Measurements from ENCODE around the gene AMMECR1L. TPM values are rescaled to one million over a fixed set of nuclear protein-coding genes. Genes with fewer than 3 reads are reported as not detected.
A peak's percentile ranks its signal among the peaks of the same experiment; 100 is the strongest.

The AMMECR1L gene
- total and polyA plus RNA-seq, 10 of the 15 experiments (the other 5 are each of a cell fraction or from before 2014, with no cell fraction given), result 2.7 to 12.1 (median 8.0) TPM

GRCh38 chr2:127872354-127872753 lies 13.4 kb downstream of the AMMECR1L start:
- Histone ChIP-seq H3K79me2 (ENCODE audit: control insufficient read depth, insufficient read depth, low read length) (peaks cover 8% of the 10 kb centered on the region), H2AFZ (ENCODE audit: control insufficient read depth, low read depth, low read length) (no peak overlapping the region), H3K4me3 (no peak overlapping the region), H3K27ac (ENCODE audit: control insufficient read depth, insufficient read depth) (no peak overlapping the region), H3K9me3 (replicated peaks; ENCODE audit: control insufficient read depth, insufficient read depth, low read length) (no peaks in the 10 kb centered on the region), H3K4me2 (ENCODE audit: control insufficient read depth, insufficient read depth) (no peak overlapping the region), H4K20me1 (ENCODE audit: control insufficient read depth, insufficient read depth) (no peaks in the 10 kb centered on the region), H3K4me1 (ENCODE audit: control insufficient read depth, insufficient read depth, low read length) (no peaks in the 10 kb centered on the region; the same call in 1 of the 2 replicates), H3K27me3 (replicated peaks in 1 of 2; ENCODE audit: control insufficient read depth in 2 of 2, insufficient read depth in 2 of 2, low read length in 1 of 2) (no peaks in the 10 kb centered on the region), H3K9ac (ENCODE audit: control insufficient read depth, insufficient read depth, low read length) (no peak overlapping the region), H3K36me3 (ENCODE audit: control insufficient read depth in 2 of 2, insufficient read depth in 2 of 2, low read length in 1 of 2) (peaks cover 16 to 30% of the 10 kb centered on the region in 2 experiments)
- RAD21 ChIA-PET (ENCODE audit: unreplicated experiment), result no interaction called here
- FAIRE-seq (no peak), DNase-seq (ENCODE audit: low read depth, low spot score) (no peak), ATAC-seq (no peak)
- CTCF ChIA-PET, result no interaction called here
- in situ Hi-C loops (cut with MboI), result no loop called here
- POLR2A ChIA-PET, result no interaction called here
- SMC1A ChIA-PET (ENCODE audit: uncharacterized antibody, unreplicated experiment), result interaction anchor here (0.8 kb wide), 1 partner anchor 13 kb away, joined by 3 read pairs; no protein-coding TSS in a partner anchor
- intact Hi-C loops (cut with micrococcal nuclease; ENCODE audit: unreplicated experiment), result no loop called here
- TSS peak; percentile 37 for BruUV-seq (replicated peaks)
- TF ChIP-seq NFIC (IDR thresholded peaks at IDR 0.05; ENCODE audit: low read depth, low read length) (no peak), BCL11A (IDR thresholded peaks at IDR 0.05; ENCODE audit: low read depth, low read length) (no peak), MXI1 (IDR thresholded peaks at IDR 0.05; ENCODE audit: low read depth, low read length) (no peak)
- TF ChIP-seq, protein P1, sequence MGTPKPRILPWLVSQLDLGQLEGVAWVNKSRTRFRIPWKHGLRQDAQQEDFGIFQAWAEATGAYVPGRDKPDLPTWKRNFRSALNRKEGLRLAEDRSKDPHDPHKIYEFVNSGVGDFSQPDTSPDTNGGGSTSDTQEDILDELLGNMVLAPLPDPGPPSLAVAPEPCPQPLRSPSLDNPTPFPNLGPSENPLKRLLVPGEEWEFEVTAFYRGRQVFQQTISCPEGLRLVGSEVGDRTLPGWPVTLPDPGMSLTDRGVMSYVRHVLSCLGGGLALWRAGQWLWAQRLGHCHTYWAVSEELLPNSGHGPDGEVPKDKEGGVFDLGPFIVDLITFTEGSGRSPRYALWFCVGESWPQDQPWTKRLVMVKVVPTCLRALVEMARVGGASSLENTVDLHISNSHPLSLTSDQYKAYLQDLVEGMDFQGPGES (IDR thresholded peaks at IDR 0.05), result no peak
- TF ChIP-seq, protein P2, sequence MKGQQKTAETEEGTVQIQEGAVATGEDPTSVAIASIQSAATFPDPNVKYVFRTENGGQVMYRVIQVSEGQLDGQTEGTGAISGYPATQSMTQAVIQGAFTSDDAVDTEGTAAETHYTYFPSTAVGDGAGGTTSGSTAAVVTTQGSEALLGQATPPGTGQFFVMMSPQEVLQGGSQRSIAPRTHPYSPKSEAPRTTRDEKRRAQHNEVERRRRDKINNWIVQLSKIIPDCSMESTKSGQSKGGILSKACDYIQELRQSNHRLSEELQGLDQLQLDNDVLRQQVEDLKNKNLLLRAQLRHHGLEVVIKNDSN (IDR thresholded peaks at IDR 0.05; ENCODE audit: borderline replicate concordance, extremely low read length, insufficient read depth, low read depth, low read length), result no peak

DNA sequence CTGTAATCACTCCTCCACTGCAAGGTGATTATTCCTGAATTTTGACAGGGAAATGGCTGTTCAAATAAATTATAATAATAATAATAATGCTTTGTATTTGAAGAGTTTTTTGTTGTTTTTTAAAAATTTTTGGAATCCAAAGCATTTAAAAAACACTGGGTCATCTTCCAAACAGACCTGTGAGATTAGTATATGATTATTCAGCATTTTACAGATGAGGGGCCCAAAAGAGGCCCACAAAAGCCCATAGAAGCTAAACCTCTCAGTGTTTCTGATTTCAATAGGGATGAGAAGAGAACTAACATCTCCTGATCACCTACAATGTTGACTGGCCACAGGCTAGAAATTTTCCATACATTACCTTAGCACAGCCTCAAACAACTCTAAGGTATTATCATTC lies 19.8 kb downstream of the AMMECR1L start:
- ChIA-PET RAD21 (ENCODE audit: unreplicated experiment) (no interaction called here), CTCF (interaction anchor here (1.1 kb wide), 1 partner anchor 18 kb away, joined by 3 read pairs; no protein-coding TSS in a partner anchor), SMC1A (ENCODE audit: uncharacterized antibody, unreplicated experiment) (no interaction called here), POLR2A (no interaction called here)
- no peak overlapping the region for H3K4me2 ChIP-seq (ENCODE audit: control insufficient read depth, insufficient read depth)
- no peaks in the 10 kb centered on the region for H3K4me1 ChIP-seq (ENCODE audit: control insufficient read depth, insufficient read depth, low read length)
- H3K27ac ChIP-seq (ENCODE audit: control insufficient read depth, insufficient read depth), result no peak overlapping the region
- ATAC-seq (no peak), DNase-seq (ENCODE audit: low read depth, low spot score) (no peak), FAIRE-seq (no peak)
- intact Hi-C loops (cut with micrococcal nuclease; ENCODE audit: unreplicated experiment), result no loop called here
- H2AFZ ChIP-seq (ENCODE audit: control insufficient read depth, low read depth, low read length), result no peak overlapping the region
- H4K20me1 ChIP-seq (ENCODE audit: control insufficient read depth, insufficient read depth), result no peaks in the 10 kb centered on the region
- no peaks in the 10 kb centered on the region for H3K9me3 ChIP-seq (replicated peaks; ENCODE audit: control insufficient read depth, insufficient read depth, low read length)
- peaks cover 18 to 28% of the 10 kb centered on the region in 2 experiments for H3K36me3 ChIP-seq (ENCODE audit: control insufficient read depth in 2 of 2, insufficient read depth in 2 of 2, low read length in 1 of 2)
- in situ Hi-C loops (cut with MboI), result no loop called here
- BruUV-seq (replicated peaks), result no TSS peak
- H3K79me2 ChIP-seq (ENCODE audit: control insufficient read depth, insufficient read depth, low read length), result no peaks in the 10 kb centered on the region; the same call in 1 of the 2 replicates
- no peak overlapping the region for H3K9ac ChIP-seq (ENCODE audit: control insufficient read depth, insufficient read depth, low read length)
- H3K4me3 ChIP-seq, result no peak overlapping the region
- no peaks in the 10 kb centered on the region for H3K27me3 ChIP-seq (replicated peaks in 1 of 2; ENCODE audit: control insufficient read depth in 2 of 2, insufficient read depth in 2 of 2, low read length in 1 of 2)
- no peak for TF ChIP-seq KAT2A (conservative IDR thresholded peaks at IDR 0.05; ENCODE audit: control insufficient read depth, low read depth, low read length)
- no peak for TF ChIP-seq SKIL (IDR thresholded peaks at IDR 0.05; ENCODE audit: low read depth, poor library complexity, severe bottlenecking)
- TF ChIP-seq ZSCAN29 (IDR thresholded peaks at IDR 0.05), result no peak
- TF ChIP-seq, protein P2 (IDR thresholded peaks at IDR 0.05; ENCODE audit: borderline replicate concordance, extremely low read length, insufficient read depth, low read depth, low read length), result no peak
- no peak for TF ChIP-seq POLR2A (IDR thresholded peaks at IDR 0.05; ENCODE audit: low read depth, low read length)
- no peak for TF ChIP-seq ASH2L (IDR thresholded peaks at IDR 0.05; ENCODE audit: borderline replicate concordance, low read depth)
- no peak for TF ChIP-seq JUNB (IDR thresholded peaks at IDR 0.05)
- no peak for TF ChIP-seq LARP7 (IDR thresholded peaks at IDR 0.05)
- no peak for TF ChIP-seq RCOR1 (conservative IDR thresholded peaks at IDR 0.05; ENCODE audit: low read depth, low read length)
- no peak for TF ChIP-seq MXI1 (IDR thresholded peaks at IDR 0.05; ENCODE audit: low read depth, low read length)
- TF ChIP-seq IKZF2 (IDR thresholded peaks at IDR 0.05), result no peak
- no peak for TF ChIP-seq TARDBP (IDR thresholded peaks at IDR 0.05; ENCODE audit: borderline replicate concordance)
